Left ventricle myocardium inferior (tissue), 1 donor: ENCODE data around the gene CDH12. TPM values are rescaled to one million over a fixed set of nuclear protein-coding genes. Genes with fewer than 3 reads are reported as not detected.

Experiments
- DNase-seq: peaks from one replicate; pipeline ENCODE4 v3.0.0-alpha.2; 2020
- H3K27ac ChIP-seq: fragments of 200-600 bp; replicated peaks from 2 replicates; pipeline ENCODE4 v1.8.0; 2021
- H3K27me3 ChIP-seq: fragments of 200-600 bp; 2 replicates; pipeline ENCODE4 v1.8.0; 2021; ENCODE audit warnings: low read depth
- H3K36me3 ChIP-seq: fragments of 200-600 bp; 2 replicates; pipeline ENCODE4 v1.8.0; 2021
- H3K4me1 ChIP-seq: fragments of 200-600 bp; 2 replicates; pipeline ENCODE4 v1.8.0; 2021
- H3K4me3 ChIP-seq: fragments of 200-600 bp; 2 replicates; pipeline ENCODE4 v1.8.0; 2021; ENCODE audit warnings: mild to moderate bottlenecking, moderate library complexity
- H3K9me3 ChIP-seq: fragments of 200-600 bp; replicated peaks from 2 replicates; pipeline ENCODE4 v1.8.0; 2021
- CTCF ChIP-seq: fragments of 200-600 bp; IDR thresholded peaks from 2 replicates; pipeline ENCODE4 v1.8.0; 2021; ENCODE audit warnings: antibody characterized with exemption, mild to moderate bottlenecking, borderline replicate concordance
- intact Hi-C: fragments of 100-400 bp; cut with micrococcal nuclease; formaldehyde crosslinking; loops from one replicate; pipeline ENCODE4 v1.11.0; 2022
- total RNA-seq: library from RNA; stranded (reverse); fragmentation: NEBNext Ultra II Directional; extraction: Animal tissue kit (Norgen Biotek cat#: 25700); gene quantifications from one replicate; pipeline ENCODE4 v1.2.1, GENCODE V29; 2021
- donor health status: DM: no; HTN: yes; CAD: no; lungs with severe emphysema.

Gene CDH12
- total RNA-seq, 1 donor from 2014 or later = not detected

GRCh38 chr5:21882074-21882745 is 970.9 kb downstream of the CDH12 start:
- no peaks in the 10 kb centered on the region for H3K4me1 ChIP-seq
- no peak overlapping the region for H3K27ac ChIP-seq
- H3K9me3 ChIP-seq = no peaks in the 10 kb centered on the region
- H3K4me3 ChIP-seq = no peak overlapping the region
- no peak for TF ChIP-seq CTCF
- no peaks in the 10 kb centered on the region for H3K27me3 ChIP-seq
- DNase-seq = no peak
- intact Hi-C loops = no loop called here
- H3K36me3 ChIP-seq = no peaks in the 10 kb centered on the region

DNA sequence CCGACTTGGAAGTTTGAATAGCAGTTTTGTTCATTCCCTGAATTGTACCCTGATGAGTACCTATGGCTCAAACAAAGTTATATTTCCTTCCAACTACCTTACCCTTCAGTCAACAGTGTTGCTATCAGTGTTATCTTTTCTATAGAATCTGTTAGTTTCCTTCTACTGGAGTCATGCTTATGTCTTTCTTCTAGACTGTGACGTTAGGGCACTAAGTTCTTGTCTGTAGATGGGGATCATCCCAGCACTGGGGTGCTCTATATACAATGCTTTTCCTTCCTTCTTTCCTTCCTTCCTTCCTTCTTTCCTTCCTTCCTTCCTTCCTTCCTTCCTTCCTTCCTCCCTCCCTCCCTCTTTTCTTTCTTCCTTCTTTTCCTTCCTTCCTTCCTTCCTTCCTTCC is 973.0 kb downstream of the CDH12 start:
- Histone ChIP-seq H3K36me3 (no peaks in the 10 kb centered on the region), H3K4me1 (no peaks in the 10 kb centered on the region), H3K27ac (no peak overlapping the region), H3K4me3 (no peak overlapping the region), H3K27me3 (no peaks in the 10 kb centered on the region), H3K9me3 (no peaks in the 10 kb centered on the region)
- intact Hi-C loops = no loop called here
- TF ChIP-seq CTCF = no peak
- DNase-seq = no peak

DNA sequence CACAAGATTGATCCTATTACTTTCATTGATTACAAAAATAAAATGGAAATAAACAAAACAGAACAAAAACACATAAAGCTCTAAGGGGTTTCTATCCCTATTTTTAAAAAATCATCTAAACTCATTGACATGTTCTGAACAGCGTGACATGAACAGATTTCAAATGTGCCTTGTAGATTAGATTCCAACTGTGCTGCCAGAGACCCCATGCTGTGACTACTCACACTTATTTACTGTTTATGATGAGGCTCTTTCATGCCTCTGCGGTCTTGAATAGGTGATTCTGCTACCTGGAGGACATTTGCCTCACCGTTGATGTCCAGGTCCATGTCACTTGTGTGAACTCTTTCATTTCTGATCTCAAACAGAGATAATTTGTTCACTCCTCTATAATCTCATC is 990.2 kb downstream of the CDH12 start:
- no peak overlapping the region for H3K27ac ChIP-seq
- H3K27me3 ChIP-seq = no peaks in the 10 kb centered on the region
- H3K4me1 ChIP-seq = no peaks in the 10 kb centered on the region
- no peak for TF ChIP-seq CTCF
- H3K36me3 ChIP-seq = no peaks in the 10 kb centered on the region
- H3K9me3 ChIP-seq = peaks cover 6% of the 10 kb centered on the region
- no peak overlapping the region for H3K4me3 ChIP-seq
- DNase-seq = no peak
- intact Hi-C loops = no loop called here

GRCh38 chr5:21858441-21858840 is 994.7 kb downstream of the CDH12 start:
- H3K27ac ChIP-seq = no peak overlapping the region
- DNase-seq = no peak
- intact Hi-C loops = no loop called here
- no peak for TF ChIP-seq CTCF
- no peak overlapping the region for H3K4me3 ChIP-seq
- no peaks in the 10 kb centered on the region for H3K4me1 ChIP-seq
- no peaks in the 10 kb centered on the region for H3K27me3 ChIP-seq
- H3K9me3 ChIP-seq = no peaks in the 10 kb centered on the region
- no peaks in the 10 kb centered on the region for H3K36me3 ChIP-seq

- no peak for TF ChIP-seq CTCF
- H3K9me3 ChIP-seq = no peaks in the 10 kb centered on the region
- DNase-seq = no peak
- no peaks in the 10 kb centered on the region for H3K4me1 ChIP-seq
- H3K27me3 ChIP-seq = no peaks in the 10 kb centered on the region
- intact Hi-C loops = no loop called here
- H3K36me3 ChIP-seq = no peaks in the 10 kb centered on the region
- no peak overlapping the region for H3K27ac ChIP-seq
- H3K4me3 ChIP-seq = no peak overlapping the region
These were observed 996.2 kb downstream of the CDH12 start for GRCh38 chr5:21856987-21857386.
